ENCODE data around the gene TMEM258.

The TMEM258 gene

DNA sequence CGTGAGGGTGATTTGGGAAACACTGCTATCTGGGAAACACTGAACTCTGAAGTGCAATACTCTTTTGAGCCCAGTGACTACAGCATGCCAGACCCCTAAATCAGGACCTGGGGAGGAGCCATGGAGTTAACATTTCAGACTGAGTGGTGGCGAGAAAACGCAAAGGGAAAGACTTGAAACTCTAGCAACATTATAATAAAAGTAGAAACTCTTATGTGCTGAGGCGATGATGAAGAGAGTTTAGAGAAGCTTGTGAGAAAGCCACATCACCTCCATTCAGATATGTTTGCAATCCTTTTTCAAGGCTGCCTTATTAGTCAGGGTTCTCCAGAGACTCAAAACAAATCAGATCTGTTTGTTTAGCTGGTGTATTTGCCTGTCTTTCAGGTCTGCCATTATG, 2.2 kb upstream of the TMEM258 start:
- no peak for DNase-seq

DNA sequence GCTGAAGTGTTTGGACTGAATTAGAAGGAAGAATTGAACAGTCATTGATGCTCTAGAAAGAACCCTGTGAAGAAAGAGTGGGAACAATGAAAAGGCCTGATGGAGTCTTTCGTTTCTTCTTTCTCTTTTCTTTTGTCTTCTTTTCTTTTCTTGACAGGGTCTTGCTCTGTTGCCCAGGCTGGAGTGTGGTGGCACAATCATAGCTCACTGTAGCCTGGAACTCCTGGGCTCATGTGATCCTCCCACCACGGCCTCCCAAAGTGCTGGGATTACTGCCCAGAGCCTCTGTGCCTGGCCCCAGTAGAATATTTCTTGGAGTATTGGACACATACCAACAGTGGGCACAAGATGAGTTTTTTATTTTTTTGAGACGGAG, 1.4 kb upstream of the TMEM258 start:
- DNase-seq = no peak

DNA sequence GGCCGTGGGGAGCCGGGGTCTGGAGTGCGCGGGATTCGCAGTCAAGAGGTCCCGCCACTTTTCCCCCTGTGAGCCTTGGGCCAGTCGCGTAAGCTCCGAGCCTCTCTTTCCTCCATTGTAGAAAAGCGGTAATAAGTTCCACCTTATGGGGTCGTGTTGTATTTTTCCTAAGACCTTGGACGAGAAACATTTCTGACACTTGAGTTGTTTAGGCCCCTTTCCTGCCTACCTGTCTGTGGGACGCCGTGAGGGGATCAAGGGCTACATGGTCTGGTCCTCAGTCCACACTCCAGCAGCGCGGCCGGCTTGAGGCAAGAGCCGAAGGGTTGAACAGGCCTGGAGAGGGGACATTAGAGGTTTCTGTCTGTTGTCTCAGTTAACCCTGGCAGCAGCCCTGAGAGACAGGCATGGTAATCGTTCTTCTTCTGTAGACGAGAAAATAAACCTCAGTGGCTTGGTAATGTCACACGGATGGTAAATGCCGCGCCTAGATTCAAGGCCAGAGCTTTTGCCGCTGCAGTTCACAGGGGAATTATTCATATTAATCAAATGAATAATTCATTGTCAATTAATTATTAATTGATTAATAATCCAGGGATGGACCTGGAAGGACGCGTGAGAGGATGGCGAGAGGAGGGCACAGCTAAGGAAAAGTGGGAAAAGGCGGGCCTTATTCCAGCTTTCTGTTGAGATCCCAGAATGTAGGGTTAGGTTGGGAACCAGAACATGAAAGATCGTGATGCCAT, 857 bp upstream of the TMEM258 start:
- DNase-seq = no peak

DNA sequence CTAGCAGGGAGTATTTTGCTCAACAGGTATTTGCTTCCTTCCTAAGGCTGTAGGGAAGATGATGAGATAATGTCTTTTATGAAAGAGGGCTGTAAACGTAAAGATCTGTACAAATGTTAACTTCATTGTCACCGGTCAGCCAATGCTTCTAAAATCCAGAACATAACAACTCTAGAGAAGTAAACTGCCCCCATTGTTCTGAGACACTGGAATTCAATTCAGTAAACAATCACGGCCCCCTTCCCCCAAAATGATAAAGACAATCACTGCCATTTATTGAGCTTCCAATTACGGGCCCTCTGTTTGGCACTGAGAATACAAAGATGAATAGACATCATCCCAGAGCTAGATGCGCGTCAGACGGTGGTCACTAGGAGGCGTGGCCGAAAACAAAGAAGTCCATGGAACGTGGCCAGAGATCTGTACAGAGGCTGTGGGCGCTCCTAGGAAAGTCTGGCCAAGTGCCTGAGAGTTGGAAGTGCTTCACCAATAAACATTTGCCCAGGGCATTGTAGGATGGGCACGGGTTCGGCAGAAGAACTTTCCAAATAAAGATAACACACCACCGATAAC, 576 bp downstream of the TMEM258 start:
- peak; percentile 63 to 67 for DNase-seq

DNA sequence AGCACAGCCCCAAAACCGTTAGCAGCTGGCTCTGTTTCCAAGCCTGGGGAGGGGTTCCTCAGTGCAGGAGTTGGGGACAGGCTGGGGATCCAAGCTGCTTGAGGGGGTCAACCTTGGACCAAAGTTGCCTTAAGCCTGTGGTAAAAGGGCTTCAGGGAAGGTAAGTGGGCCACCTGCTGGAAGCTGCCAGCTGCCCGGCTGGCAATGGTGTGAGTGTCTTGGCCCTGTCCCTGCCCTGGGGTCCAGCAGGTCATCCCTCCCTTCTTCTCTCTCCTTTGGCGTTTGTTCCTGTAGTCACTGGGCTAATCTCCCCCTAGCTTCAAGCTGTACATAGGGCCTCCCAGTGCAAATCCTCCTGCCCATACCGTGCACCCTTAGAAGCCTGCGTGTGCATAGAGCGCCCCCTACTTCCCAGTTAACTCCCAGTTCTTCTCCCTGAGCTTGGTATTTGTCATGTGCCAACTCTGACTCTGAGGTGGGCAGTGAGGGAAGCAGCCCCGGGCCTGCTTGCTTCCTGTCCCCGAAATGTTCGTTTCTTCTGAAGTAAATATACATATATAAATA, 4.4 kb downstream of the TMEM258 start:
- DNase-seq = no peak

DNA sequence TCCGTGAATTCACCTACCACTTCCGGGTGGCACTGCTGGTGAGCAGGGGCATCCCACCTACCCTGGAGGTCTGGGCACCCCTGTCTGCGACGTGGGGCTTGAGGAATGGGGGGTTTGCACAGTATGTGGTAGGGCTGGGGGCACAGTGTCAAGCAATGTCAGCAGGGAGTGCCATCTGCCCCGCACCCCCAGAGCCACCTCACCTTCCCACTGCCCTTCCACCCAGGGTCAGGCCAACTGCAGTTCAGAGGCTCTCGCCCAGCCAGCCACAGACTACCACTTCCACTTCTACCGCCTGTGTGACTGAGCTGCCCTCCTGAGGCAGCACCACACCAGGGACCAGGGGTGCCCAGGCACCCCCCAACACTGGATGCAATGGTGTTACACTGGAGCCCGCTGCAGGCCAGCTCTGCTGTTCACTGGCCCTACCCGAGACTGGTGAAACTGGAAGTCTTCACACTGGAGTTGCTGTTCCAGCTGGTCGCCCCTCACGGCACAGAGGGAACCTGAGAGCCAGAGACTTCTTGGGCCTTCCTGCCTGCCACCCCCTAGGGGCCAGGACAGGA, 6.5 kb downstream of the TMEM258 start:
- no peak for DNase-seq

DNA sequence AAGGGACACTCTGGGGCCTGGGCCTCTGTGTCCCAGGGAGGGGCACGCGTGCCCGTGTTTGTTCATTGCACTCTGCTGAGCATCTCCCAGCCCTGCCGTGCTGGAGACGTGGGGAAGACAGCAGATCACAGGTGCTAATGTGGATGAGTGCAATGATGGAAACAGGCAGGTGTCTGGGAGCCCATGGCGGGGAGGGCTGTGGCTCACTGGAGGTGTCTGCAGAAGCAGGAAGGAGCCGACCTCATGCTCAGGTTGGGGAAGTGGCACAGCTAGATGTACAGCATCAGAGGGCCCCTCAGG, 7.9 kb downstream of the TMEM258 start:
- no peak for DNase-seq

DNA sequence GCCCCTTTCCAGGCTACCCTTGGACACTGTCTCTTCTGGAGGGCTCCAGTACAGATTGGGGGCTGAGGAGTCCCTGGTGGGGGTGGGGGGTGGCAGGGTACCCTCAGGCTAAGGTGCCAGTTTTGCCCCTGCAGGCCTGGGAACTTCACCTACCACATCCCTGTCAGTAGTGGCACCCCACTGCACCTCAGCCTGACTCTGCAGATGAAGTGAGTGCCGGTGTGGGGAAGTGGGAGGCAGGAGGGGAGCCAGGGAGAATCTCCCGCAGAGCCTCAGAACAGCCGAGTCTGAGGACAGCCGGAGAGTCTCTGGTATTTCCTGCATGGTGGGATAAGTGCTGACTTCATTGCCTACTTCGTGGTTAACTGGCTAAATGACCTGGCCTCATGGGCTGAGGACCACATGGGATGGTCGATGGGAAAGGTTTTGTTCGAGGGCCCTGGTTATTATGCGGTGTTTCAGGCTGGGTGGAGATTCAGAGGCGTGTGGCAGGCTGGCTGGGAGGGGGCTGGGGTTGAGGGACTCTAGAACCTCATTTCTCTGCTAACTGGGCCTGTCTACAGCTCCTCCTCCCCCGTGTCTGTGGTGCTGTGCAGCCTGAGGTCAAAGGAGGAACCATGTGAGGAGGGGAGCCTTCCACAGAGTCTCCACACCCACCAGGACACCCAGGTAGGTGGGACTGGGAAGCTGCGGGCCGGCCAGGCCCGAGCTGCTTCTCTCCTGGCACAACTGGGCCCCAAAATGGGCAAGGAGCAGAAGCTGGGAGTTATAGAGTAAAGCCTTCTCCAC, 8.5 kb downstream of the TMEM258 start:
- DNase-seq = no peak

DNA sequence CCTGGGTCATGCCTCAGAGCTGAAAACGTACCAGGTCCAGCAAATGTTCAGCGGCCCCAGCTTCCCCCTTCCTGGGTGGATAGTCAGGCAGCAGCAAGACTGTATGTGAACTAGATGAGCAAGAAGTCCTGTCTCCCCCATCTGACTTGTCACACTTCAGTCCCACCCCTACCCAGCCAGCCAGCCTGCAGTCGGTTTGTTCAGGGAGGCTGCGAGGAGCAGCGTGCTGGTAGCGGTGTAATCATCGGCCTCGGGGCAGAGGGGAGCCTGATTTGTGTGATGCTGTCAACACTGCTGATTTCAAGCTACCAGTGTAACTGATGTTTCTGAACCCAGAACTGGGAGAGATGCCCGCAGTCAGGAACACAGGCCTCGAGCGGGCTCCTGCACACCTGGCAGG, 9.6 kb downstream of the TMEM258 start:
- DNase-seq = no peak

DNA sequence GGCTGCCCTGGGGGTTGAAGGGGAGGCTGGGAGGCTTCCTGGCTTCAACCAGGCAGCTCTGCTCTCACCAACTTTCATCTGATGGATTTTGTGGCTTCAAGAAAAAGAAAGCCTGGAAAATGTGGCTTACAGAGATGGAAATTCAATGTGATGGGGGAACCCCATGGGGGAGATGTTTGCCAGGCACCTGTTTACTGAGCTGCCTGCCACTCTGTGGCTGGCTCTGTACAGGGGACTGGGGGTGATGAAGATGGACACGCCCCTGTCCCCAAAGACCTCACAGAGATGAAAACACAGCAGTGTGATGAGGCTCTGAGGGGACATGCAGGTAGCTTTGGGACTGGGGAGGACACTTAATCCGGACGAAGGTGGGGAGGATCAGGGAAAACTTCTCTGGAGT, 10.1 kb downstream of the TMEM258 start:
- DNase-seq = no peak

DNA sequence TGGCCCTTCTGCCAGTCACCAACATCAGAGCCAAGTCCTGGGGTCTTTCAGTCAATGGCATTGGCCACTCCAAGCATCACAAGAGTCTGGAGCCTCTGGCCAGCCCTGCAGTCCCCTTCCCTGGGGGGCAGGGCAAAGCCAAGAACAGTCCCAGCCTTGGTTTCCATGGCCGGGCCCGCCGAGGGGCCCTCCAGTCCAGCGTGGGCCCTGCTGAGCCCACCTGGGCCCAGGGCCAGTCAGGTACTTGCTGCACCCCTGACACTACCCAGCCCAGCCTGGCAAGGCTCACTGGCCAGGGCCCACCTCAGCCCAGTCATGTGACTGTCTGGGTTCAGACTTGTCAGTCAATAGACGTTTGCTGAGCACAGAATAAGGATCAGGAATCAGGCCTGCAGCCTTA, 10.8 kb downstream of the TMEM258 start:
- DNase-seq = no peak

DNA sequence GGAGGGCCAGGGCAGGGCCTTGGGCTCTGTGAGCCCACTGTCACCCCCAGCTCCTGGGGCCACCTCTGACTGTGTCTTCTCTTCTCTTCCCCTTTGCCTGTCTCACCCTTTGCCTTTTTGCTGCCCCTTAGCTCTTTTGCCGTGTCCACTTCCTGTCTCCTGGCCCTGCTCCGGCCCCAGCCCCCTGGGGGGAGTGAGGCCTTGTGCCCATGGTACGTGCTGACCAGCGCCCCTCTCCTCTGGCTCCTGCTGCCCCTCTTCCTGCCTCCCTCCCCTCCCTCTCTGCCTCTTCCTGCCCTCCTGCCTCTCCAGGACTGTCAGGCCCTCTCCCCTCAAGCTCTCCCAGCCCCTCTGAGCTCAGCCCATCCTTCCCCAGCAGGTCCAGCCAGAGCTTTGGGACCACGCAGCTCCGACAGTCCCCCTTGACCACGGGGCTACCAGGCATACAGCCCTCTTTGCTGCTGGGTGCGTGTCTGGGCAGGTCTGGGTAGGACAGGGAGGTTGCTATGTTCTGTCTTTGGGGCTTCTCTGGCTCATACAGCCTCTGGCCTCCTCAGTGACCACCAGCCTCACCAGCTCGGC, 11.7 kb downstream of the TMEM258 start:
- DNase-seq = no peak

DNA sequence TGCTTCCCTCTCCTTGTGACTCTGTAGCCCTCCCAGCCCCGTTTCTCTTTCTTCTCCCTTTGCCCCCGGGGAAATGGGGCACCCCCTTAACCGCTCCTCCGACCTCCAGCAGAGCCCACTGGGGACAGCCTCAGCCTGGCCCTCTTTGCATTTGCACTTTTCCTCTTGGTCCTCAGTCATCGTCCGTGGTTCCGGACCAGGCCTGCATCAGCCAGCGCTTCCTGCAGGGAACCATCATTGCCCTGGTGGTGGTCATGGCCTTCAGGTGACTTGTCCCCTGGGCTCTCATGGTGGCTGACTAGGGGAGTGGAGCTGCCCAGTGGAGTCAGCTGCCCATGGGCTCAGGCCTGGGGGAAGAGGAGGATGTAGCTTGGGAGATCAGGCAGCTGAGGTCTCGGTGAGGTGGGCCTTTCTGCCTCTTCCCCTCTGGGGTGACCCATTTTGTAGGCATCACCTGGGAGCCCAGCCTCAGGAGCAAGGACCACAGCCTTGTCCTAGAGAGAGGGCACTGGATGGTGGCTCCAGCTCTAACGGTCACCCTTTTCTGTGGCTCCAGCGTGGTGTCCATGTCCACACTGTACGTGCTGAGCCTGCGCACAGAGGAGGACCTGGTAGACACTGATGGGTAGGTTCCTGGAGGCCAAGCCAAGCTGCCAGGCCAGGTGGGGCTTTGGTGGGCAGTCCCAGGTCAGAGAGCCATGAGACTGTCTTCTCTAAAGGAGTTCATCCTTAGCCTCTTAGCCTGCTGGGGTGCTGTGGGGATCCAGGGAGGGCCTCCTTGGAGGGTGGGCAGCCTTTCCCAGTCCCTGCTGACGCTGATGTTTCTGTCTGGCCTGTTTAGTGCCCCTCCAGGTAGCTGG, 12.5 kb downstream of the TMEM258 start:
- DNase-seq = no peak

DNA sequence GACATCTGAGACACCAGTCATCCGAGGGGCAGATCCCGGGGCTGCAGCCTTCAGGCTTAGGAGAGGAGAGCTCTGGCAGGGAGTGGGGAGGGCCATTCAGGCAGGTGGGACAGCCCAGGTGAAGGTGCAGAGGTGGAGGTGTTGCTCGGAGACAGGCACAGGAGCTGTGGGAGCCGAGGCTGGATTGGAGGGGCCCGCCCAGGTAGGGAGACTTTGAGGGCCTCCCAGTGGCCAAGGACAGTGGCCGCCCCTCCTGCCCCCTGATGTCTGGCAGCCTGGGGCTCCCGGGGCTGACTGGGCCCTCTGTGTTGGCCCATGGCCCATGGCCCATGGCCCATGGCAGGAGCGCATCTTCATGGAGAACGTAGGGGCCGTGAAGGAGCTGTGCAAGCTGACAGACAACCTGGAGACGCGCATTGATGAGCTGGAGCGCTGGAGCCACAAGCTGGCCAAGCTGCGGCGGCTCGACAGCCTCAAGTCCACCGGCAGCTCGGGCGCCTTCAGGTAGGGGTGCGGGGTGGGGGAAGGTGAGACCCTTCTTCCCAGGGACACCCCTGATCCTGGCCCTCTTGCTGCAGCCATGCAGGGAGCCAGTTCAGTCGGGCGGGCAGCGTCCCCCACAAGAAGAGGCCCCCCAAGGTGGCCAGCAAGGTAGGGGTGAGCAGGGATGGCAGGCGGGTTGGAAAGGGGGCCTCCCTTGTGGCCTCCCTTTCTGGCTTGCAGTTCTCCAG, 13.3 kb downstream of the TMEM258 start:
- DNase-seq = no peak

DNA sequence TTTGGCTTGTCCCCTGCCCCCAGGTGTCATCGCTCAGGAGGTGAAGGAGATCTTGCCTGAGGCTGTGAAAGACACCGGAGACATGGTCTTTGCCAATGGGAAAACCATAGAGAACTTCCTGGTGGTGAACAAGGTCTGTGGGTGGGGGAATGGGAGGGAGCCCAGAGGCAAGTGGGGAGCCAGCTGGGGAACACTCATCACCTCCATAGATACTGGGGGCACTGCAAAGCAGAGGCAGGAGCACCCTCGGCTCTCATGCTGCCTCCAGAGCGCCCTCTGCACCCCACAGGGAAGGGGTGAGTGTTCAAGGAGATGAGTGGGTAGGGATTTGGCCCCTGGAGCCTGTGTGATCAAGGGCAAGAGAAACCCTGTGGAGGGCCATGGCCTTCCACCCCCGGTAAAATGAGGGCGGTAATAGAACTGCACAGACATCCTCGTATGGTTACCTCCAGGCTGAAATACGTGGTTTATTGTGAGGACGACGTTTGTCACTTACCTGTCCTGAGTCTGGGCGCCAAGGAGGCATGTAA, 14.0 kb downstream of the TMEM258 start:
- no peak for DNase-seq

DNA sequence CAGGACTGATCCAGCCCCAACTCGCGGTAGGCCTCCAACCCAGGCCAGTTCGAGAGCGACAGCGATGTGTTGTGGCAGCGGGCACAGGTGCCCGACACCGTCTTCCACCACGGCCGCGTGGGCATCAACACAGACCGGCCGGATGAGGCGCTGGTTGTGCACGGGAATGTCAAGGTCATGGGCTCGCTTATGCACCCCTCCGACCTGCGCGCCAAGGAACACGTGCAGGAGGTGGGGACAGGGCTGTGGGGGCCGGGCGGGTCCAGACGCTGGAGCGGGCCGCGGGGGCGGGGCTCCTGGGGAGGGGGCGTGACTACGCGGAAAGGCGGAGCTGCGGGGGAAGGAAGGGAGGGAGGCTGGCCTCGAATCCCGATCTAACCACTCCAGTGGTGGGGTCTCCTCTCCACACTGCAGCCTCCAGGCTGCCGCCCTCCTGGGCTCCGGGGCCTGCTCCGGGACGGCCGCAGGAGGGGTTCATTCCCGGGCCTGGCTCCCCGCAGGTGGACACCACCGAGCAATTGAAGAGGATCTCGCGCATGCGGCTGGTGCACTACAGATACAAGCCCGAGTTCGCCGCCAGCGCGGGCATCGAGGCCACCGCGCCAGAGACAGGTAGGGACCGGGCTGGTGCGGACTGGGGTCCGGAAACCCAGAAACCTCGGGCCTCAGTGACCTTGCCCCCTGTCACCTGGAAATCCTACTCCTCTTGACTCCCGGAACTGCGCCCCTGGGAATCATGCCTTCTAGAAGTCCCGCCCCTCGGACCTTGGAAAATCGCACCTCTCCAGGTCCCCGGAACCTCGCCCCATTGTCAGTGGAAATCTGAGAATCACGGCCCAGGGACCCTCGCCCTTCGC, 14.9 kb downstream of the TMEM258 start:
- DNase-seq = peak; percentile 73 to 77

DNA sequence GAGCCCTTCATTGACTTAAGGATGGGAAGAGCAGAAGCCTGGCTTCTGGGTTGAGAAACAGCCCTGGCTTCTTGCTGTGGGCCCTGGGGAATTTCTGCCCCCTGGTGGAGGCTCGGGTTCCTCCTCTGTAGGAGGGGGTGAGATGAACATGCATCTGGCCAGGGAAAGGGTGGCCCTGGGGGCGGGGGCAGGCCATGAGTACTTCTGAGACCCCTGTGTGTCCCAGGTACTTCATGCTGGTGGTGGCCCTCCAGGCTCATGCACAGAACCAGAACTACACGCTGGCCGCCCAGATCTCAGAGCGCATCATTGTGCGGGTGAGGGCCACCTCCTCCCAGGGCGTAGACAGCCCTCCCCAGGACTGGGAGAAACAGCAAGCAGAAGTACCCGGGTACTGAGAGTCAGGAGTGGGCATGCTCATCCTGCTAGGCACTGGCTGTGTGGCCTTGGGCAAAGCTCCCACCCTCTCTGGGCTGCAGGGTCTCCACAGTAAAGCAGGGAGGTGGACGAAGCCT, 15.8 kb downstream of the TMEM258 start:
- peak; percentile 80 to 81 for DNase-seq

DNA sequence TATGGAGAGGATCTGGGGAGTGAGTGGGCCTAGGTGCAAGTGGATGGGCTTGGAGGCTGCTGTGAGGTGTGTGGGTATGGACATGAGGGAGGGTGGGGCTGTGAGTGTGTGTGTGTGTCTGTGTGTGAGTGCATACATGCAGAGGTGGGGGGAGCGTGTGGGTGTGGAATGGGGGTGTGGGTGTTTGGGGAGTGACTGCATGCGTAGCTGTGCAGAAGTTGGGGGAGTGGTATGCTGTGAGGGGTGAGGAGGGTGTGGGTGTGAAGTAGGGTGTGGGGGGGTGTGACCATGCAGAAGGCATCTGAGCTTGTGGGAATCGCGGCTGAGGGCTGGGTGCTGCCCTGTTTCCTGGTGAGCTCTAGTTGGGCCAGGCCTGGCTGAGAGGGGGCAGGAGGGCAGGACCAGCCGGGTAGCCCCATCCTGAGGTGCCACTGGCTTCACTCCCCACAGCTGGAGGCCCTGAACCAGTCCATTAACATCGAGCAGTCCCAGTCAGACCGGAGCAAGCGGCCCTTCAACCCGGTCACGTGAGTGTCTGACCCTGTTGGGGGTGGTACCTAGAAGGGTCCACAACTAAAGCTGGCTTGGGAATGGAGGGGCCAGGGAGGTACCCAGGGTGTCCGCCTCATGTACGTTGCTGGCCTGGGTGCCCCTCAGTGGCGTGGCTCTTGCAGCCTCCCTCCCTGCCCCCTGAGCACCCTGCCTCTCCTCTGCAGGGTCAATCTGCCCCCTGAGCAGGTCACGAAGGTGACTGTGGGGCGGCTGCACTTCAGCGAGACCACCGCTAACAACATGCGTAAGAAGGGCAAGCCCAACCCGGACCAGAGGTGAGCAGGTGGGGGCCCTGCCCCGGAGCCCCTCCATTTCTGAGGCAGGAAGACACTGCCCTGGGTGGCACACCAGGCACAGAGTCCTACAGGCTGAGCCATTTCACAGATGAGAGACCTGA, 16.5 kb downstream of the TMEM258 start:
- no peak for DNase-seq

DNA sequence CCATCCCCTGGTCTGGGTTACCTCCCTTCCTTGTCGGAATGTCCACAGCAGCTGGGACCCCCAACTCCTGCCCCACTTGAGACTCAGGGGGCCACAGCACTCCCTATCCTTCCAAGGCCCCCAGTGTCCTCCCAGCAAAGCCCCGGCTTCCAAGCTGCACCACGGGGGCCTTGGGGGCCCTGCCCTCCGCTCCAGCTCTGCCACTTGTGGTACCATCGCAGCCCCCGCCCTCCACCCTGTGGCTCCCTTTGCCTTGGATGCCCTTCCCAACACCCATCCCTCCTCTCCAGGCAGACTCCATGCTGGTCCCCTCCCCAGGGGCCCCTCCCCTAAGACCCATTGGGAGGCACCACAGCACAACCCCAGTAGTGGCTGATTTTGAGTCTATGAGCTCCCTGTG, 17.3 kb downstream of the TMEM258 start:
- DNase-seq = no peak
